NCI-H146 (cell line): Measurements from ENCODE around the gene PSENEN.
A peak's percentile ranks its signal among the peaks of the same experiment; 100 is the strongest.

Experiments
- DNase-seq: peaks from one replicate; lab custom pipeline; 2025; lab: John Stamatoyannopoulos, UW

The PSENEN gene

GRCh38 chr19:35745328-35746086 lies at the start of gene PSENEN, which contains the start of gene U2AF1L4:
TSS of gene PSENEN (plus strand) at chr19:35745651. CDS start at chr19:35745931, 280 bp downstream.
TSS of gene U2AF1L4 (minus strand) at chr19:35745418. CDS start at chr19:35745391, 27 bp downstream.
- peak; percentile 99 for DNase-seq

- DNase-seq: no peak
These were observed 49.5 kb upstream of the PSENEN start for GRCh38 chr19:35695895-35696422.

DNA sequence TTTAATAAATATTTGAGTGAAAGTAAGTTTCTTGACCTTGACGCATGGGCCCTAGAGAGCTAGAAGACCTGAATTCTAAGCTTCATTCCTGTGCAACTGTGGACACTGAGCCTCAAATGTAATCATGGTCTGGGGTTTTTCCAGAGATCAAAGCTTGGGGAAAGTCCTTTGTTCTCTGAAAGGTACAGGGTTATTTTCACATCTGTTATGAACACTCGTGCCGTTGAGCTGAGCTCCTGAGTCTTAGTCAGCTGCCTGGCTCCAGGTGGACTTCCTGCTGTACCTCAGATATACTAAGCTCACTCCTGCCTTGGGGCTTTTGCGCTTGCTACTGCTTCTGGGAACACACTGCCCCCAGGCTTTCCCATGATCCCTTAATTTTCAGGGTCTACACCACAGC lies 48.6 kb upstream of the PSENEN start:
- DNase-seq: no peak

DNA sequence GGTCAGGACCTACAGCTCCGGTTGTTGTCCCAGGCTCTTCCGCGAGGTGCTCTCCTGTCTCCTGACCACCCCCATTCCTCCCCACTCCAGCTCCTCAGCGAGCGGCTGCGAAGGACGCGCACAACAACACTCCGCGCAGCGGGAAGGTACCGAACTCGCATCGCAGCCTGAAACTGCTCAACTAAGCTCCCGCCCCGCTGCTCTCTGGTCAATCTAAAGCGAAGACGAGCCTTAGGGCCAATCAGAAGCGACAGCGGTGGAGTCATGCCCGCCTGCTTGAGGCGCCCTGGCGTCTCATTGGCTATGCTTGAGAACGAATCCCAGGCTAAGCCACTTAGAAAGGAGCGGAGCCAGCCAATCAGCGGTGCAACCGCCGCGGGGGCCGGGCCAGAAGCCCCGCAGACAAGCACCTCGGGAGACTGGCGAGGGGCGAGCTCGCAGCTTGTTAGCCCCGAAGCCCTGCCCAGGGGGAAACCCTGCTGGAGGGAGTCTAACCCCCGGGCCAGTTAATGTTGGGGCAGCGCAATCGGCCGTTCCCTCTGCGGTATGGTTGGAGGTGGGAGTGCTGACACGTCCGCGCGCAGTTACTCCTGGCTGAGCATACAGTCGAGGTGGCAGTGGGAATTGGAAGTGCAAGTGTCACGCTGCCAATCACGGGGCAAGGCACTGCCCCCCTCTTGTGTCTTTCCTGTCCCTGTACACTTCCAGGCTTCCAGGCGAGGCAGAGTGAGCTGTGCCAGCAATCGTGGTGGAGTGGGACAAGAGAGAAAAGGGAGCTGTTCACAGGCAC lies 43.0 kb upstream of the PSENEN start:
- peak; percentile 98 for DNase-seq

GRCh38 chr19:35703343-35703742 lies 42.1 kb upstream of the PSENEN start:
- no peak for DNase-seq

- DNase-seq: no peak
These were observed 41.2 kb upstream of the PSENEN start, which contains the start of gene ZBTB32 for GRCh38 chr19:35704218-35704617. TSS of gene ZBTB32 (plus strand) at chr19:35704558. CDS start at chr19:35714627, 10,069 bp downstream.

DNA sequence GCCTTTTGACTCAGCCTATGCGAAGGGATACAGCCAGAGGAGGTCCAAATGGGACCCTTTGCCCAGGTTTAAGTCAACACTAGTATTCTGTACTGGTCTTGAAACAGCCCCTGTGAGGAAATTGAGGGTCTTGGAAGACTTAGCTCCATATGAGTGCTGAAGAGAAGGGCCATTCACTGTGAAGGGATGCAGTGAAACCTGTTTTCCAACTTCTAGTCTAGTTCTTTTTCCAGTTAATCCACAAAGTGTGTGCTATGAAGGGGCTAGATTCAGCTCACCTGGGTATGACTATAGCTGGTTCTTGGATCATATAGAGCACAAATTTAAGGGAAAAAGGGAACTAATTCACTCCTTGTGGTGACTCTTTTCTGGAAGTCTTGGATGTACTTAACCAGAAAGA lies 37.1 kb upstream of the PSENEN start:
- no peak for DNase-seq

- no peak for DNase-seq
These were observed 34.4 kb upstream of the PSENEN start for GRCh38 chr19:35710784-35711723.

DNA sequence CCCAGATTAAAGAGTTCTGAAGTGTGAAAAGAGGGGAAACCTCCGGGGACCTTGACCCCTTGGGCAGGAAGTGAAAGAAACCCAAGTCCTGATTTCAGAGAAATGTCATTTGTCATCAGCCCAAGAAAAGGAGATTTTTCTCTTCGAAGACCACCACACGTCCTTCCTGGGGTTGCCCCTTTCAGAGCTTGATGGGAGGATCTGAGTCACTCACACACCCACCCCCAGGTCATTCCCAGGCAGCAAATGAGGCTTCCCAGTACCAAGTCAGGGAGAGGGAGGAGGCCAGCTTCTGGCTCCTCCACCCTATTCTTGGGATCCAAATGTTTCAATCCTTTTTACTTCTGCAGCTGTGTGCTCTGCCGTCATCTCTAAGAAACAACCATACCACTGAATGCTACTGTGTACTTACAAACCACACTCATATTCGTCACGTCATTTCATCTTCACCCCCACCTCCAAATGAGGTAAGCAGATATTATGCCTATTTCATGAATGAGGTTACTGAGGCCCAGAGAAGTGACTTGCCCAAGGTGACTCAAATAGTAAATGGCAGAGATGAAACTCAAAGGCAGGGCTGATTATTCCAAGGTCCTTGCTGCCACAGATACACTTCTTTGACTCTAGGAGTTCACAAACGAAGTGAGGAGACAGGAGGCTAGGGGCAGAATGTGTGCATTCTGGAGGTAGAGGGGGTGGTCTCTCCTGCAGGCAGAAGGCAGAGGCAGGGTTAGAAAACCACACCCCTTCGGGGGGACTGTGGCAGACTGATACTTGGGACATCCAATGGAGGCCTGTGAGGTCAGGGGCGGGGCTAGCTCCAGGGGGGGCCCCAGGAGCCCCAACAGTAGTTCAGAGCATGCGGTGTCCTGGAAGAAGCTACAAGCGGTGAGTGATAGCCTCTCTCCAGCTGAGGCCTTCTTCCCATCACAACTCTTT lies 32.6 kb upstream of the PSENEN start:
- no peak for DNase-seq

- DNase-seq: no peak
These were observed 32.0 kb upstream of the PSENEN start for GRCh38 chr19:35713506-35713850.

DNA sequence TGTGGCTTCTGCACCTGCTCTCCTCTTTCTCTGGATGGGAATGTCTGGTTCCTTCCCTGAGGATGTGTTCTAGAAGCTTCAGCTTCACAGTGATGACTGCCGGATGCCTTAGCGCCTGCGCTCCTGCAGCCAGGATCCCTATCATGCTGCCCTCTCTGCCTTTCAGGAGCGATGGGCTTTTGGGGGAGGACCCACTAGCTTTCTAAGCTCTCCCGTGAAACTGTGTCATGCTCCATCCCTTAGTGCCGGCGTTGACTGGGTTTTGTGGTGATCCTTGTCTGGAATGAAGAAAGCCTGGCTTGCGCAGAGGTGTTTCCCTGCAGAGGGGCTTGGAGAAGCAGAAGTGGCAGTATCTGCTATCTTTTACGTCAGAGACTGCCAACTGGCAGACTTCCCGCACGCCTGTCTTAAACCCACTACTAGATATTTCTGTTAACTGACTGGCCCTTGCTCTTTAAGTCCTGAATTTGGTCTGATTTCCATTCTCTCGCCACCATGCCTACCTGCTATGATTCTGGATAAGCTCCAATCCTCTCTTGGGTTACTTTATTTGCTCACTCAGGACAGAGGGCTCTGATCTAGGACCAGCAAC lies 31.5 kb upstream of the PSENEN start:
- DNase-seq: no peak

- peak; percentile 67 for DNase-seq
These were observed 30.7 kb upstream of the PSENEN start for GRCh38 chr19:35714601-35715354.

DNA sequence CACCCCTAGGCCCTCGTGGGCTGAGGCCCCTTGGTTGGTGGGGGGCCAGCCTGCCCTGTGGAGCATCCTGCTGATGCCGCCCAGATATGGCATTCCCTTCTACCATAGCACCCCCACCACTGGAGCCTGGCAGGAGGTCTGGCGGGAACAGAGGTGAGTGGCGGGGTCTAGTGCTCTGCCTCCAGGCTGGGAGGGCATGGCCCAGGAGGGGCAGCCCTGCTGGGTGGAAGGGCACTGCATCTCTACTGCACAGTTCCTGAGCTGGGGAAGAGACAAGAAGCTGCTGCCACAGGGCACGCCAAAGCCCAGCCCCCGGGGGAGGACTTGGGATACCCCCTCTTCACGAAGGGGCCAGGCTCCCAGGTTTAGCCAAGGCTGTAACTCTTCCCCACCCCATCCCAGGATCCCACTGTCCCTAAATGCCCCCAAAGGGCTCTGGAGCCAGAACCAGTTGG lies 30.1 kb upstream of the PSENEN start:
- no peak for DNase-seq

GRCh38 chr19:35715981-35716800 lies 29.3 kb upstream of the PSENEN start:
- DNase-seq: peak; percentile 79

DNA sequence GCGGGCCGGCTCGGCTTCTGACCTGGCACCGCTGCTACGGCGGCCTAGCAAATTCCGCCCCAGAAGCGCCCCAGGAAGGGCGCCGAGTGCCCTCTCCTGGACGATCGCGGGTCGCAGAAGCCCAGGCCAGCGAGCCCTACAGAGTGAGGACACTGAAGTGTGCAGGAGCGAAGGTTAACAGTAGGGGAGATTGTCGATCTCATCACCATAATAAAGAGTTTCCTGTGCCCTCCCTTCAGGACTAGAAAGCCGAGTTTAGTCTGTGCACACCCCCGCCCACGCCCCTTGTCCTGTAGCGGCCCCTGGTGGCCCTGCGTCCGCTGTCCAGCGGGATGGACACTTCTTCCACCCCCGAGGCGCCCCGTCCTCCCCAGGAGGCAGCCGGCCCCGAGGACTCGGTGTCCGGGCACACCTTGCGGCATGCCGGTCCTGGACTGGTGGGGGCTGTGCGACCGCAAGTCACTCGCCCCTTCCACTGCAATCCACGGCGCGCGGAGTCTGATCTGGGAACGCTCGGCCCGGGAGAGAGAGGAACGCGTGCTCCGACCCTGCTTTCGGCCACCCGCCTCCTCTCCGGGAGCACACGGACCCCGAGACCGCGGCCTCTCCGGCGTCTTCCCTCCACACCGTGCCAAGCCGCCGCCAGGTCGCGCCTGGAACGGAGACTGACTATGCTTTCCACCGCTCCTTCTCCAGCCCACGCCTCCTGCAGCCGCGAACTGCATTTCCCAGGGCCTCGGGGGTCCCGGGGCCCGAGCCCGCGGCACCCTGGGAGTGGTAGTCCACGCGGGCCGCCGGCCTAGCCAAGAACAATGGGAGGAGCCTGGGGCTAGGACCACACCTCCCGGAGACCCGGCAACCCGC lies 28.4 kb upstream of the PSENEN start:
- DNase-seq: peak; percentile 98

DNA sequence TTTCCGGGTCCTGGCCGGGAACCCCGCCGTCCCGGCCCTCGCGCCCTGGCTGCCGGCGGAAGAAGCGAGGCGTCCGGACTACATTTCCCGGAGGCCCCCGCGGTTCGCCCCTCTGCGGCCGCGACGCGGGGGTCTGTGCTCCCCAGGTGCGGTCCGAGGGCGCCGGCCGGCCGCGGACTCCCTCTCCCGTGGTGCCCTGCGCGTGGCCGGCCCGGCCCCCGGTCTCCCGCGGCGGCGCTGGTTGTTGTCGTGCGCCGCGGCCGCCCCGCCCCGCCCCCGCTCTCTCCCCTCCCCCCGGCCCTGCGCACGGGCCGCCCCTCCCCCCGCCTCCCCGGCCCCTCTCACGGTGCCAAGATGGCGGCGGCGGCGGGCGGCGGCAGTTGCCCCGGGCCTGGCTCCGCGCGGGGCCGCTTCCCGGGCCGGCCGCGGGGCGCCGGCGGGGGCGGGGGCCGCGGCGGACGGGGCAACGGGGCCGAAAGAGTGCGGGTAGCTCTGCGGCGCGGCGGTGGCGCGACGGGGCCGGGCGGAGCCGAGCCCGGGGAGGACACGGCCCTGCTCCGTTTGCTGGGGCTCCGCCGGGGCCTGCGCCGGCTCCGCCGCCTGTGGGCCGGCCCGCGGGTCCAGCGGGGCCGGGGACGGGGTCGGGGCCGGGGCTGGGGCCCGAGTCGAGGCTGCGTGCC lies 27.6 kb upstream of the PSENEN start, which contains the start of gene KMT2B:
Gene KMT2B, plus strand, starts transcription at position 339 of the 680 bp plus-strand sequence. Its CDS starts 16 bp downstream, at position 355.
- no peak for DNase-seq
